HCT116 (cell line): ENCODE data around the gene CEND1. TPM values are rescaled to one million over a fixed set of nuclear protein-coding genes. Genes with fewer than 3 reads are reported as not detected.

ENCODE experiments used
- ATAC-seq: fragments of 200-7000 bp; cut with Tn5 transposase; 2 replicates; pipeline ENCODE4 v1.9.1; 2020; ENCODE audit warnings: mild to moderate bottlenecking, moderate library complexity
- BruUV-seq: library from RNA; stranded (reverse); fragments of 400-500 nt; replicated peaks from 2 replicates; lab custom pipeline; 2021; lab: Mats Ljungman, UMichigan
- CTCF ChIA-PET: fragments of 300-600 bp; sonication (Branson Sonifier 250); formaldehyde crosslinking; loops from one replicate; lab custom pipeline; 2021; ENCODE audit warnings: antibody characterized with exemption; lab: Charles Lee
- POLR2A ChIA-PET: fragments of 300-600, 350-600 bp; sonication (Branson Sonifier 250); formaldehyde crosslinking; loops from one replicate; lab custom pipeline; 2021; ENCODE audit warnings: antibody characterized with exemption; lab: Charles Lee
- RAD21 ChIA-PET, 2 experiments: fragments of 300-600 bp; sonication (Branson Sonifier 250); formaldehyde crosslinking; loops; one replicate each; lab custom pipeline; 2023; ENCODE audit warnings: low total read pairs in 2 of 2; ENCODE audit not compliant: uncharacterized antibody in 2 of 2, unreplicated experiment in 2 of 2, low non-redundant PET in 1 of 2; lab: Charles Lee
- DNase-seq: peaks from one replicate; pipeline ENCODE4 v3.0.0-alpha.2; 2010; ENCODE audit warnings: low read depth, low spot score
- H2AFZ ChIP-seq: fragments of 200-600 bp; shearing (Covaris generic), sonication (generic); 2 replicates; pipeline ENCODE4 v1.6.1; 2017; ENCODE audit warnings: low read depth, mixed run types, mixed read lengths, antibody characterized with exemption, low read length; ENCODE audit not compliant: poor library complexity, severe bottlenecking
- H3K27ac ChIP-seq: 2 replicates; pipeline ENCODE4 v1.5.1; 2012; ENCODE audit warnings: low read depth, low read length
- H3K27me3 ChIP-seq: fragments of 200-600 bp; sonication (generic); 2 replicates; pipeline ENCODE4 v1.6.1; 2016; ENCODE audit warnings: mixed run types, low read length, mixed read lengths; ENCODE audit not compliant: insufficient read depth
- H3K36me3 ChIP-seq, 2 experiments: fragments of 200-500 bp in 1 of 2; fragments of 200-600 bp in 1 of 2; sonication (Bioruptor generic) in 1 of 2; sonication (generic) in 1 of 2; 2 replicates each; pipeline versions ENCODE4 v1.5.1 to v1.6.1; 2014 to 2016; ENCODE audit warnings: low read length in 2 of 2, inconsistent platforms in 1 of 2, mixed read lengths in 1 of 2, mixed run types in 1 of 2; ENCODE audit not compliant: insufficient read depth in 2 of 2, control insufficient read depth in 1 of 2
- H3K4me1 ChIP-seq, 2 experiments: fragments of 200-600 bp in 1 of 2; sonication (generic) in 1 of 2; 2 replicates each; pipeline versions ENCODE4 v1.5.1 to v1.6.1; 2012 to 2017; ENCODE audit warnings: low read length in 2 of 2, inconsistent platforms in 1 of 2, mild to moderate bottlenecking in 1 of 2, mixed read lengths in 1 of 2, mixed run types in 1 of 2, moderate library complexity in 1 of 2; ENCODE audit not compliant: insufficient read depth in 2 of 2, control insufficient read depth in 1 of 2
- H3K4me2 ChIP-seq: fragments of 200-600 bp; sonication (generic); 2 replicates; pipeline ENCODE4 v1.6.1; 2017; ENCODE audit warnings: mixed run types, low read length, mixed read lengths
- H3K4me3 ChIP-seq, 2 experiments: fragments of 200-600 bp in 1 of 2; sonication (generic) in 1 of 2; replicated peaks in 1 of 2; 2 replicates each; pipeline ENCODE4 v1.5.1; 2011 to 2016; ENCODE audit warnings: low read length in 2 of 2, control low read depth in 1 of 2, low read depth in 1 of 2, mild to moderate bottlenecking in 1 of 2, mixed read lengths in 1 of 2, mixed run types in 1 of 2
- H3K79me2 ChIP-seq: fragments of 200-600 bp; sonication (generic); 2 replicates; pipeline ENCODE4 v1.6.1; 2017; ENCODE audit warnings: mild to moderate bottlenecking, mixed run types, low read length, moderate library complexity, mixed read lengths; ENCODE audit not compliant: insufficient read depth
- H3K9ac ChIP-seq: fragments of 200-600 bp; sonication (generic); 2 replicates; pipeline ENCODE4 v1.6.1; 2016; ENCODE audit warnings: low read length, mixed read lengths
- H3K9me2 ChIP-seq: fragments of 200-600 bp; sonication (generic), shearing (Covaris generic); 2 replicates; pipeline ENCODE4 v1.6.1; 2017; ENCODE audit warnings: mixed run types, mild to moderate bottlenecking, moderate library complexity; ENCODE audit not compliant: insufficient read depth
- H3K9me3 ChIP-seq, 2 experiments: fragments of 200-500 bp in 1 of 2; fragments of 200-600 bp in 1 of 2; sonication (Bioruptor generic) in 1 of 2; sonication (generic) in 1 of 2; 2 replicates each; pipeline ENCODE4 v1.6.1; 2014 to 2017; ENCODE audit warnings: low read length in 2 of 2, mixed read lengths in 2 of 2, inconsistent platforms in 1 of 2, low read depth in 1 of 2, mild to moderate bottlenecking in 1 of 2, mixed run types in 1 of 2, moderate library complexity in 1 of 2; ENCODE audit not compliant: control insufficient read depth in 1 of 2, insufficient read depth in 1 of 2
- H4K20me1 ChIP-seq: fragments of 200-600 bp; sonication (generic), shearing (Covaris generic); 2 replicates; pipeline ENCODE4 v1.6.1; 2017; ENCODE audit warnings: mixed run types, mild to moderate bottlenecking, moderate library complexity; ENCODE audit not compliant: insufficient read depth
- CBX3 ChIP-seq: IDR thresholded peaks from 2 replicates; pipeline ENCODE4 v1.6.1; 2012; ENCODE audit warnings: low read depth
- CEBPB ChIP-seq: IDR thresholded peaks from 2 replicates; pipeline ENCODE4 v1.6.1; 2012; ENCODE audit warnings: low read depth
- EGR1 ChIP-seq: IDR thresholded peaks from 2 replicates; pipeline ENCODE4 v1.6.1; 2012; ENCODE audit warnings: low read depth
- EZH2 ChIP-seq: fragments of 200-600 bp; sonication (generic); IDR thresholded peaks from 2 replicates; pipeline ENCODE4 v1.6.1; 2017; ENCODE audit warnings: antibody characterized with exemption, mixed run types
- POLR2A ChIP-seq: IDR thresholded peaks from 2 replicates; pipeline ENCODE4 v1.7.0; 2011; ENCODE audit warnings: borderline replicate concordance; ENCODE audit not compliant: insufficient read depth, insufficient read length; ENCODE audit errors: extremely low read depth
- POLR2AphosphoS5 ChIP-seq: IDR thresholded peaks from 2 replicates; pipeline ENCODE4 v1.6.1; 2011; ENCODE audit warnings: mild to moderate bottlenecking, low read depth, low read length, moderate library complexity
- RAD21 ChIP-seq: IDR thresholded peaks from 2 replicates; pipeline ENCODE4 v1.6.1; 2012; ENCODE audit warnings: low read depth, mild to moderate bottlenecking
- SRF ChIP-seq: IDR thresholded peaks from 2 replicates; pipeline ENCODE4 v1.6.1; 2012; ENCODE audit warnings: low read depth
- TCF7L2 ChIP-seq: IDR thresholded peaks from 2 replicates; pipeline ENCODE4 v1.7.0; 2011; ENCODE audit warnings: borderline replicate concordance, inconsistent platforms; ENCODE audit not compliant: insufficient read depth, insufficient read length; ENCODE audit errors: extremely low read depth
- ZBTB33 ChIP-seq: IDR thresholded peaks from 2 replicates; pipeline ENCODE4 v1.6.1; 2011; ENCODE audit warnings: mild to moderate bottlenecking, low read length, moderate library complexity; ENCODE audit not compliant: insufficient replicate concordance; ENCODE audit errors: extremely low read depth
- intact Hi-C: fragments of 100-400 bp; cut with micrococcal nuclease; formaldehyde crosslinking; loops from 2 replicates; pipeline ENCODE4 v1.10.0; 2022
- total RNA-seq: library from RNA; stranded (reverse); gene quantifications from one replicate; pipeline ENCODE4 v1.2.1, GENCODE V29; 2021; ENCODE audit not compliant: unreplicated experiment

CEND1 gene
- total RNA-seq, 1 experiment from 2014 or later: 0.27 TPM

- ChIA-PET POLR2A (interaction anchor here (0.5 to 2.9 kb wide), 8 partner anchors 10 to 183 kb away, joined by 3 to 25 read pairs (median 6); partner anchors contain the start of gene RPLP2), RAD21 (no interaction called here), CTCF (interaction anchor here (0.6 to 1.7 kb wide), 4 partner anchors 12 to 156 kb away, joined by 3 to 6 read pairs (median 4); no protein-coding TSS in a partner anchor)
- TF ChIP-seq CEBPB (no peak), POLR2A (peak; percentile 23)
- Histone ChIP-seq H3K9ac (peak overlapping the region; percentile 94), H3K36me3 (peaks cover 0 to 4% of the 10 kb centered on the region in 2 experiments; a peak in 1 of 4 replicates), H3K79me2 (peaks cover 29% of the 10 kb centered on the region), H3K9me2 (no peaks in the 10 kb centered on the region), H3K27ac (peak overlapping the region; percentile 91), H2AFZ (no peak overlapping the region), H3K4me1 (peaks cover 17 to 46% of the 10 kb centered on the region in 2 experiments), H3K4me2 (peak overlapping the region; percentile 97), H4K20me1 (no peaks in the 10 kb centered on the region), H3K27me3 (no peaks in the 10 kb centered on the region), H3K4me3 (peak overlapping the region; percentile 86 to 92), H3K9me3 (no peaks in the 10 kb centered on the region)
- DNase-seq: no peak
- BruUV-seq: no TSS peak
- intact Hi-C loops: loop anchor here (1.0 kb wide), 1 partner anchor 13 kb away; the partner anchor contains the start of gene RPLP2
- ATAC-seq: peak; percentile 34
These were observed 6.0 kb upstream of the CEND1 start for GRCh38 chr11:795634-796564.

GRCh38 chr11:794766-795633 is 5.1 kb upstream of the CEND1 start:
- Histone ChIP-seq H2AFZ (no peak overlapping the region), H3K9me2 (no peaks in the 10 kb centered on the region), H4K20me1 (no peaks in the 10 kb centered on the region), H3K9ac (peak overlapping the region; percentile 94), H3K27ac (peak overlapping the region; percentile 91), H3K9me3 (no peaks in the 10 kb centered on the region), H3K4me1 (peaks cover 23 to 52% of the 10 kb centered on the region in 2 experiments), H3K36me3 (peaks cover 0 to 4% of the 10 kb centered on the region in 2 experiments; a peak in 1 of 4 replicates), H3K27me3 (no peaks in the 10 kb centered on the region), H3K79me2 (peaks cover 29% of the 10 kb centered on the region), H3K4me3 (peak overlapping the region; percentile 86 to 92), H3K4me2 (peak overlapping the region; percentile 97)
- POLR2A ChIA-PET: interaction anchor here (0.9 to 2.9 kb wide), 6 partner anchors 9 to 40 kb away, joined by 3 to 25 read pairs (median 6); partner anchors contain the start of gene RPLP2
- no TSS peak for BruUV-seq
- intact Hi-C loops: no loop called here
- ATAC-seq (peak; percentile 26), DNase-seq (no peak)
- no peak for TF ChIP-seq EGR1
- TF ChIP-seq TCF7L2: no peak
- TF ChIP-seq CBX3: no peak
- 0 out of 2 replicates have a peak, but pooled peaks have one; percentile 23 for TF ChIP-seq POLR2AphosphoS5
- TF ChIP-seq RAD21: no peak
- no peak for TF ChIP-seq SRF
- TF ChIP-seq POLR2A: no peak
- no peak for TF ChIP-seq ZBTB33
- no peak for TF ChIP-seq EZH2
- CTCF ChIA-PET: interaction anchor here (0.6 to 1.1 kb wide), 3 partner anchors 11 to 156 kb away, joined by 3 to 6 read pairs (median 3); no protein-coding TSS in a partner anchor
- RAD21 ChIA-PET: interaction anchor here in 1 of 2 experiments (0.6 kb wide), 1 partner anchor 40 kb away, joined by 3 read pairs; no protein-coding TSS in a partner anchor
